Astrocyte of the cerebellum (primary cell): Measurements from ENCODE around the gene ZCCHC10.
A peak's percentile ranks its signal among the peaks of the same experiment; 100 is the strongest.
"Not testable (repeated sequence)": the region's sequence is repeated elsewhere in the genome, so short reads cannot be mapped to it uniquely, and the experiment has no call there.

ENCODE experiments used
- DNase-seq: peaks from one replicate; pipeline ENCODE4 v3.0.0-alpha.2; 2011; ENCODE audit warnings: low read depth
- H3K4me3 ChIP-seq: 2 replicates; pipeline ENCODE4 v1.5.1; 2011; ENCODE audit warnings: mild to moderate bottlenecking, low read depth, low read length, moderate library complexity
- CTCF ChIP-seq: IDR thresholded peaks from 2 replicates; pipeline ENCODE4 v1.5.1; 2012; ENCODE audit warnings: low read length, low read depth, moderate library complexity, mild to moderate bottlenecking; ENCODE audit errors: missing control alignments
- in situ Hi-C: cut with HindIII; loops from 2 replicates; pipeline ENCODE4 v1.10.0; 2017; ENCODE audit warnings: low sequenced_read_pairs

Gene ZCCHC10

GRCh38 chr5:132963171-132964104, 62.9 kb downstream of the ZCCHC10 start, which contains the start of gene AFF4:
AFF4 (minus strand) TSS chr5:132963634; CDS start chr5:132937189, 26,445 bp downstream.
- in situ Hi-C loops = loop anchor here (5.0 kb wide), 1 partner anchor 44 kb away; no protein-coding TSS in a partner anchor
- peak within 1 kb of the TSS; percentile 93 for H3K4me3 ChIP-seq
- peak; percentile 84 for DNase-seq
- TF ChIP-seq CTCF = no peak

- in situ Hi-C loops = loop anchor here (5.0 kb wide), 1 partner anchor 45 kb away; no protein-coding TSS in a partner anchor
- peak; percentile 37 for DNase-seq
- H3K4me3 ChIP-seq = peak overlapping the region; percentile 93
- no peak for TF ChIP-seq CTCF
Measured at GRCh38 chr5:132962429-132963021, 63.8 kb downstream of the ZCCHC10 start.

GRCh38 chr5:132961887-132962286, 64.5 kb downstream of the ZCCHC10 start:
- DNase-seq = peak; percentile 41
- TF ChIP-seq CTCF = no peak
- in situ Hi-C loops = loop anchor here (5.0 kb wide), 1 partner anchor 45 kb away; no protein-coding TSS in a partner anchor

GRCh38 chr5:132961123-132961815, 65.1 kb downstream of the ZCCHC10 start:
- in situ Hi-C loops = loop anchor here (5.0 kb wide), 1 partner anchor 46 kb away; no protein-coding TSS in a partner anchor
- DNase-seq = not testable (repeated sequence)
- H3K4me3 ChIP-seq = peak overlapping the region; percentile 93

More at GRCh38 chr5:132961887-132962286, 64.5 kb downstream of the ZCCHC10 start:
- peak overlapping the region; percentile 93 for H3K4me3 ChIP-seq

- in situ Hi-C loops, H3K4me3 ChIP-seq, DNase-seq: not testable (repeated sequence)
Measured at GRCh38 chr5:132956166-132956799, 70.1 kb downstream of the ZCCHC10 start.

GRCh38 chr5:132953710-132954109, 72.6 kb downstream of the ZCCHC10 start:
- in situ Hi-C loops = no loop called here
- DNase-seq = no peak
- no peak for TF ChIP-seq CTCF
- no peak overlapping the region for H3K4me3 ChIP-seq

- no peak for TF ChIP-seq CTCF
- in situ Hi-C loops = no loop called here
Measured at GRCh38 chr5:132952829-132953228, 73.5 kb downstream of the ZCCHC10 start.

More at GRCh38 chr5:132952829-132953228, 73.5 kb downstream of the ZCCHC10 start:
- no peak overlapping the region for H3K4me3 ChIP-seq
- DNase-seq = no peak
